Measurements from ENCODE around the gene C1orf122.

DNA sequence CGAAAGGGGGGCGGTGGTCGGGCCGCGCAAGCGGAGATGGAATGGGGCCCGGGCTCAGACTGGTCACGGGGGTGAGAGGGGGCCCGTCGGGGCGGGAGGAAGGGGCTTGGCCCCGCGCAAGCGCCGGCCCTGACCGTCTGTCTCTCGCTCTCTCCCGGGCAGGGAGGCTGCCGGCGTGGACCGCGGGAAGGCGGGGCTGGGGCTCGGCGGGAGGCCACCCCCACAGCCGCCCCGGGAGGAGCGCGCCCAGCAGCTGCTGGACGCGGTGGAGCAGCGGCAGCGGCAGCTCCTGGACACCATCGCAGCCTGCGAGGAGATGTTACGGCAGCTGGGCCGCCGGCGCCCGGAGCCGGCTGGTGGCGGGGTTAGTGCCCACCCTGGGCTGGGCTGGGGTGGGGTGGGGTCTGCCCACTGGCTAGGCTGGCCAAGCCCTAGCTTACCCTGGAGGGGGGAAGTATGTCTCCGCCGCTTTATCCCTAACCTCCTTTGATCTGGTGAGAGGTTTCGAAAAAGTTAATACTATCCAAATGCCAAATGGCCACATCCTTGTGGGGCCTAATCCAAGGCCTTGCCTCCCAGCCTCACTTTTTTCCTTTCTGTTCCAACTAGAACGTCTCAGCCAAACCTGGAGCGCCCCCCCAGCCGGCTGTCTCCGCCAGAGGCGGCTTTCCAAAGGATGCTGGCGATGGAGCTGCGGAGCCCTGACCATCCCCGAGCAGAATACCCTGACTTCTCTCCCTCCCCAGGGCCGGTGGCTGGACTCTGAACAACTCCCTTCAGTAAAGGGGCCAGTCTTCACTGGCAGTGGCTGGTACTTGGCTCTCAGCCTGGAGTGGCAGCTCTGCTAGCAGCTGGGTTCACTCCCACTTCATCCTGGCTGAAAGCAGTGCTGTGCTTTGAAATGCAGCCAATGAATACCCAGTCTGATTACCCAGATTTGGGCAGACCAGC is 1.1 kb downstream of the C1orf122 start:
- TF ChIP-seq MAX (IDR thresholded peaks at IDR 0.05) = no peak
- TF ChIP-seq, protein P1, sequence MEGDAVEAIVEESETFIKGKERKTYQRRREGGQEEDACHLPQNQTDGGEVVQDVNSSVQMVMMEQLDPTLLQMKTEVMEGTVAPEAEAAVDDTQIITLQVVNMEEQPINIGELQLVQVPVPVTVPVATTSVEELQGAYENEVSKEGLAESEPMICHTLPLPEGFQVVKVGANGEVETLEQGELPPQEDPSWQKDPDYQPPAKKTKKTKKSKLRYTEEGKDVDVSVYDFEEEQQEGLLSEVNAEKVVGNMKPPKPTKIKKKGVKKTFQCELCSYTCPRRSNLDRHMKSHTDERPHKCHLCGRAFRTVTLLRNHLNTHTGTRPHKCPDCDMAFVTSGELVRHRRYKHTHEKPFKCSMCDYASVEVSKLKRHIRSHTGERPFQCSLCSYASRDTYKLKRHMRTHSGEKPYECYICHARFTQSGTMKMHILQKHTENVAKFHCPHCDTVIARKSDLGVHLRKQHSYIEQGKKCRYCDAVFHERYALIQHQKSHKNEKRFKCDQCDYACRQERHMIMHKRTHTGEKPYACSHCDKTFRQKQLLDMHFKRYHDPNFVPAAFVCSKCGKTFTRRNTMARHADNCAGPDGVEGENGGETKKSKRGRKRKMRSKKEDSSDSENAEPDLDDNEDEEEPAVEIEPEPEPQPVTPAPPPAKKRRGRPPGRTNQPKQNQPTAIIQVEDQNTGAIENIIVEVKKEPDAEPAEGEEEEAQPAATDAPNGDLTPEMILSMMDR (IDR thresholded peaks at IDR 0.05) = no peak
- no peak for TF ChIP-seq NR3C1 (IDR thresholded peaks at IDR 0.05)
- TF ChIP-seq ZFP36 (IDR thresholded peaks at IDR 0.05; ENCODE audit: borderline replicate concordance, partially characterized antibody) = no peak
- no peak for TF ChIP-seq PBX3 (IDR thresholded peaks at IDR 0.05)
- TF ChIP-seq BCL3 (IDR thresholded peaks at IDR 0.05) = no peak

Measured in A549 (cell line).